SJSA1 (cell line): ENCODE data around the gene TMLHE. TPM values are rescaled to one million over a fixed set of nuclear protein-coding genes. Genes with fewer than 3 reads are reported as not detected.
"Not testable (repeated sequence)": the region's sequence is repeated elsewhere in the genome, so short reads cannot be mapped to it uniquely, and the experiment has no call there.

Experiments
- DNase-seq, 2 experiments: peaks; one replicate each; pipeline ENCODE4 v3.0.0-alpha.2; 2015 to 2020; ENCODE audit warnings: low spot score in 2 of 2, low read depth in 1 of 2
- H3K27ac ChIP-seq: fragments of 250-450 bp; sonication (Bioruptor Pico); 2 replicates; pipeline ENCODE4 v1.5.1; 2020; ENCODE audit warnings: mild to moderate bottlenecking, moderate library complexity
- H3K27me3 ChIP-seq: fragments of 250-450 bp; sonication (Bioruptor Pico); replicated peaks from 2 replicates; pipeline ENCODE4 v1.5.1; 2020; ENCODE audit warnings: mild to moderate bottlenecking, moderate library complexity
- H3K36me3 ChIP-seq: fragments of 250-450 bp; sonication (Bioruptor Pico); 2 replicates; pipeline ENCODE4 v1.5.1; 2020; ENCODE audit warnings: mild to moderate bottlenecking
- H3K4me1 ChIP-seq: fragments of 250-450 bp; sonication (Bioruptor Pico); replicated peaks from 2 replicates; pipeline ENCODE4 v1.6.1; 2021; ENCODE audit warnings: mild to moderate bottlenecking
- H3K4me3 ChIP-seq: fragments of 250-450 bp; sonication (Bioruptor Pico); 2 replicates; pipeline ENCODE4 v1.5.1; 2020; ENCODE audit warnings: mild to moderate bottlenecking
- H3K9me3 ChIP-seq: fragments of 250-450 bp; sonication (Bioruptor Pico); replicated peaks from 2 replicates; pipeline ENCODE4 v1.5.1; 2020; ENCODE audit warnings: mild to moderate bottlenecking
- total RNA-seq: library from RNA; depleted of rRNA; stranded (reverse); fragments of >200 nt; shearing (Covaris generic); gene quantifications from 2 replicates; pipeline ENCODE4 v1.2.3, GENCODE V29; 2014; rRNA removed

The TMLHE gene, protein sequence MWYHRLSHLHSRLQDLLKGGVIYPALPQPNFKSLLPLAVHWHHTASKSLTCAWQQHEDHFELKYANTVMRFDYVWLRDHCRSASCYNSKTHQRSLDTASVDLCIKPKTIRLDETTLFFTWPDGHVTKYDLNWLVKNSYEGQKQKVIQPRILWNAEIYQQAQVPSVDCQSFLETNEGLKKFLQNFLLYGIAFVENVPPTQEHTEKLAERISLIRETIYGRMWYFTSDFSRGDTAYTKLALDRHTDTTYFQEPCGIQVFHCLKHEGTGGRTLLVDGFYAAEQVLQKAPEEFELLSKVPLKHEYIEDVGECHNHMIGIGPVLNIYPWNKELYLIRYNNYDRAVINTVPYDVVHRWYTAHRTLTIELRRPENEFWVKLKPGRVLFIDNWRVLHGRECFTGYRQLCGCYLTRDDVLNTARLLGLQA
- 5.1 and 9.8 TPM in 2 replicates for total RNA-seq

GRCh38 chrX:155612312-155613224 is at the start of gene TMLHE, which contains the start of gene SPRY3:
Gene TMLHE, minus strand, starts transcription at chrX:155612952. Its CDS starts 67,676 bp downstream, at chrX:155545276.
Gene SPRY3, plus strand, starts transcription at chrX:155612586.
- Histone ChIP-seq H3K9me3 (no peaks in the 10 kb centered on the region), H3K27me3 (no peaks in the 10 kb centered on the region), H3K36me3 (no peaks in the 10 kb centered on the region), H3K4me1 (no peaks in the 10 kb centered on the region), H3K27ac (peak within 1 kb of the TSS; percentile 77), H3K4me3 (peak within 1 kb of the TSS; percentile 70)
- DNase-seq, result peak; percentile 53 to 58

DNA sequence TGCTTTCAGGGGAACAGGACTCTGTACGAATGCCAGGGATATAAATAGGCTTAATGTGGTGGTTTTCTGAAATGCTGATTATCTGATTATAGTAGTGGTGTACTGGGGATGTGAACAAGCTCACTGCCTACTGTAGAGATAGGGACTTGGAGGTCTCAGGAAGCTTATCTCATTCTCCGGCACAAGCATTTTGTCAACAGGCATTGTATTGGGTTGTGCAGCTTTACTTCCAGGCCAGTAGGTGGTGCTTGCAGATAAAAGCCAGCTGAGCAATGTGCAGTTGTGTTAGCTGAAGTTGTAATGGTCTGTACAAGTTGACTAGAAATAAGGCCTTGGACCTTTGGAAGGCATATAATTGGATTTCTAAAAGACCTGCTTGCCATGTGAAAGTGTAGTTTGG is 49.5 kb upstream of the TMLHE start:
- Histone ChIP-seq H3K4me3 (no peak overlapping the region), H3K27me3 (no peaks in the 10 kb centered on the region), H3K27ac (no peak overlapping the region), H3K36me3 (no peaks in the 10 kb centered on the region), H3K4me1 (no peaks in the 10 kb centered on the region), H3K9me3 (no peaks in the 10 kb centered on the region)
- DNase-seq, result no peak

DNA sequence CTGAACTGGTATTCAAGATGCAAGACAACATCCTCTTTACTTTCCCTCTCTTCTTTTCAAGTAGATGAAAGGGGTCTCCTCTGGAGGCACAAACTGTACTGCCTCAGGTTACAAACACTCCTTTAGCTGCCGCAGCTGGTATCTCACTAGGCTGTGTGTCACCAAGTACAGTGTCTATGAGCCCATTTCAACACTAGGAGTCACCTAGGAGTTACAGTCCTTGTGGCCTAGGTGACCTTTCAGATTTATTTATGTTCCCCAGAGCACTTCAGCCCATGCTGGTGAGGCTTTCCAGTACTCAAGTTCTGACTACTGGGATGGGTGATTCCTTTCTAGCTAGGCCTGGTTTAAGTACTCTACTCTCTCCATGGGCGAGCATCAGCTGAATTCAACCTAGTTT is 32.4 kb upstream of the TMLHE start:
- DNase-seq, result no peak
- H3K9me3 ChIP-seq, result no peaks in the 10 kb centered on the region
- H3K4me1 ChIP-seq, result no peaks in the 10 kb centered on the region
- no peaks in the 10 kb centered on the region for H3K36me3 ChIP-seq
- H3K27me3 ChIP-seq, result no peaks in the 10 kb centered on the region
- H3K4me3 ChIP-seq, result no peak overlapping the region
- H3K27ac ChIP-seq, result no peak overlapping the region

DNA sequence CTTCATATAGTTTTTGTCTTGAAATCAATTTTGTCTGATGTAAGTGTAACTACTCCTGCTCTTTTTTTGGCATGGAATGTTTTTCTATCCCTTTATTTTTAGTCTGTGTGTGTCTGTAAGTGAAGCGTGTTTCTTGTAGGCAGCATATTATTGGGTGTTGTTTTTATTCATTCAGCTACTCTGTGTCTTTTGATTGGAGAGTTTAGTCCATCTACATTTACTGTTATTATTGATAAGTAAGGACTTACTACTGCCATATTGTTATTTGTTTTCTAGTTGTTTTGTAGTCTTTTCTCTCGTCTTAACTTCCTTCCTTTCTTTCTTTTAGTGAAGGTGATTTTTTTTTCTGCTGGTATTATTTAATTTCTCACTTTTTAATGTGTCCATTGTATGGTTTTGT is 30.5 kb upstream of the TMLHE start:
- no peak overlapping the region for H3K27ac ChIP-seq
- H3K36me3 ChIP-seq, result no peaks in the 10 kb centered on the region
- H3K4me3 ChIP-seq, result no peak overlapping the region
- no peak for DNase-seq
- H3K9me3 ChIP-seq, result no peaks in the 10 kb centered on the region
- H3K27me3 ChIP-seq, result no peaks in the 10 kb centered on the region
- no peaks in the 10 kb centered on the region for H3K4me1 ChIP-seq

DNA sequence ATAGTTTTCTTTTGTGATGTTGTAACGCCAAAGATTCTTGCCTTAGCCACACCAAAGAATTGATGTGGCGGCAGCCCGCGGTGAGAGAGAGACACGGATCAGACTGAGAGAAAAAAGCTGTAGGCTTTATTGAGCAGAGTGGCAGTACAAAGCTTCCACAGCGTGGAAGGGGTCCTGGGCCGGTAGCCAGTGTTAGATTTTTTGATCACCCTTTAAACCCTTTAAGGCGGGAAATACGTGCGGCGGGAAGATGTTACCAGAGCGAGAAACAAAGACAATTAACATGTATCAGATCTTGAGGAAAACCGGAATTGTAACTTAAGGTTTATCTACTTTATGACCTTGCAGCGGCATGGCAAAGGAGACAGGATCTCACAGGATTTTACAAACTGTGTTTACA is 28.6 kb upstream of the TMLHE start:
- H3K4me3 ChIP-seq, H3K9me3 ChIP-seq, DNase-seq, H3K4me1 ChIP-seq, H3K27me3 ChIP-seq, H3K27ac ChIP-seq, H3K36me3 ChIP-seq: not testable (repeated sequence)

GRCh38 chrX:155637714-155638113 is 25.0 kb upstream of the TMLHE start:
- H3K4me3 ChIP-seq, result no peak overlapping the region
- no peaks in the 10 kb centered on the region for H3K9me3 ChIP-seq
- no peaks in the 10 kb centered on the region for H3K36me3 ChIP-seq
- no peak overlapping the region for H3K27ac ChIP-seq
- no peaks in the 10 kb centered on the region for H3K4me1 ChIP-seq
- no peak for DNase-seq
- H3K27me3 ChIP-seq, result no peaks in the 10 kb centered on the region

DNA sequence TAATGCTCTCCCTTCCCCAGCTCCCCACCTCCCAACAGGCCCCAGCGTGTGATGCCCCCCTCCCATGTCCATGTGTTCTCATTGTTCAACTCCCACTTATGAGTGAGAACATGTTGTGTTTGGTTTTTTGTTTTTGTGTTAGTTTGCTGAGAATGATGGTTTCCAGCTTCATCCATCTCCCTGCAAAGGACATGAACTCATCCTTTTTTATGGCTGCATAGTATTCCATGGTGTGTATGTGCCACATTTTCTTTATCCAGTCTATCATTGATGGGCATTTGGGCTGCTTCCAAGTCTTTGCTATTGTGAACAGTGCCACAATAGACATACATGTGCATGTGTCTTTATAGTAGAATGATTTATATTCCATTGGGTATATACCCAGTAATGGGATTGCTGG is 22.3 kb upstream of the TMLHE start:
- H3K27ac ChIP-seq, DNase-seq, H3K9me3 ChIP-seq, H3K4me1 ChIP-seq, H3K36me3 ChIP-seq, H3K27me3 ChIP-seq, H3K4me3 ChIP-seq: not testable (repeated sequence)

GRCh38 chrX:155632431-155633100 is 19.8 kb upstream of the TMLHE start:
- no peak overlapping the region for H3K4me3 ChIP-seq
- no peaks in the 10 kb centered on the region for H3K4me1 ChIP-seq
- no peaks in the 10 kb centered on the region for H3K36me3 ChIP-seq
- no peaks in the 10 kb centered on the region for H3K9me3 ChIP-seq
- peak in 1 of 2 experiments; percentile 1 for DNase-seq
- no peaks in the 10 kb centered on the region for H3K27me3 ChIP-seq
- no peak overlapping the region for H3K27ac ChIP-seq

DNA sequence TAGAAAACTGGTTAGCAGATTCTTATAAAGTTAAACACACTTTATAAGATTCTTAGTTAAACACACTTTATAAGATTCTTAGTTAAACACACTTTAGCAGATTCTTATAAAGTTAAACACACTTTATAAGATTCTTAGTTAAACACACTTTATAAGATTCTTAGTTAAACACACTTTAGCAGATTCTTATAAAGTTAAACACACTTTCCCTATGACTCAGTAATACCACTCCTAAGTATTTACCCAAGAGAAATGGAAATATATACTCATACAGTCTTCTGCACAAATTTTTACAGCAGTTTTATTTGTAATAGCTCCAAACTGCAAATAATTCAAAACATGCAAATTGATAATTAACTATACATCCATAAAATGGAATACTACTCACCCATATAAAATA is 7.4 kb upstream of the TMLHE start:
- DNase-seq, result not testable (repeated sequence)

DNA sequence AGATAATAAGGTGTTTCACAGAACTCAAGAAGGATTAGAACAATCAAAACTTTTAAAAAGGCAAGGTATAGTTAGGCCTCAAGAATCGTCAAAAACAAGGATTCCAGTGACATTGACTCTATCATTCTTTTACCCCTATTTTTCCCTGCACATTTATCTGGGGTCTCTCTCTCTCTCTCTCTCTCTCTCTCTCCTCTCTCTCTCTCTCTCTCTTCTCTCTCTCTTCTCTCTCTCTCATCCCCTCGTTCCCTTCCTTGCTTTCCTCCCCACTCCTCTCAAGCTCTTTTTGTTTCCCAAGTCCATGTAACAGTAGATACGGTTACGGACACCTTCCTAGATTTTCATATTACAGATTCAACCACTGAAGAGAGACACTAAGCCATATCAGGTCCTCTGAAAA is 3.2 kb upstream of the TMLHE start:
- Histone ChIP-seq H3K4me1 (no peaks in the 10 kb centered on the region), H3K36me3 (no peaks in the 10 kb centered on the region), H3K4me3 (no peak overlapping the region), H3K27me3 (no peaks in the 10 kb centered on the region), H3K9me3 (no peaks in the 10 kb centered on the region), H3K27ac (no peak overlapping the region)
- DNase-seq, result no peak

More for the DNA sequence above, 7.4 kb upstream of the TMLHE start:
- H3K27me3 ChIP-seq, H3K9me3 ChIP-seq, H3K36me3 ChIP-seq, H3K27ac ChIP-seq, H3K4me3 ChIP-seq, H3K4me1 ChIP-seq: not testable (repeated sequence)

GRCh38 chrX:155613927-155614559 is 1.3 kb upstream of the TMLHE start:
- no peak for DNase-seq
- Histone ChIP-seq H3K4me3 (no peak overlapping the region), H3K9me3 (no peaks in the 10 kb centered on the region), H3K4me1 (no peaks in the 10 kb centered on the region), H3K36me3 (no peaks in the 10 kb centered on the region), H3K27me3 (no peaks in the 10 kb centered on the region), H3K27ac (no peak overlapping the region)

- Histone ChIP-seq H3K9me3 (no peaks in the 10 kb centered on the region), H3K27me3 (no peaks in the 10 kb centered on the region), H3K27ac (no peak overlapping the region), H3K4me1 (no peaks in the 10 kb centered on the region), H3K4me3 (no peak overlapping the region), H3K36me3 (no peaks in the 10 kb centered on the region)
- no peak for DNase-seq
These were observed 1.4 kb downstream of the TMLHE start for GRCh38 chrX:155611302-155611701.

DNA sequence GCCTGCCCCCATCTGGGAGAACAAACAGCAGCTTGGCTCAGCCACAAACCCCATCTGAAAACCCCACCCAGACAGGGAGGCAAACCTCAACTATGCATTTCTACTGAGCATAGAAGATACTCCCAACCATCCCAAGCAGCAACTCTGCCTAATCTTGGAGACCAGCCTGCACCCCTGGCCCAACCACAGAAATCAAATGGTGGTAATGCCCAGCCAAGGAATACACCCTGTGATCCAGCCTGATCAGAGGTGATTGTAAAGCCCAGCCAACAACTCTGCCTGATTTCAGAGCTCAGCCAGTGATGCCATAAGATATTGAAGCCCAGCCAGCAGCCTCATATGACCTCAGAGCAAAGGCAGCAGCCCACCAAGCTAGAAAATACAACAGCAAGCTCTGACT is 19.8 kb downstream of the TMLHE start:
- no peak for DNase-seq
- Histone ChIP-seq H3K4me1 (no peaks in the 10 kb centered on the region), H3K36me3 (no peaks in the 10 kb centered on the region), H3K9me3 (no peaks in the 10 kb centered on the region), H3K27ac (no peak overlapping the region), H3K27me3 (no peaks in the 10 kb centered on the region), H3K4me3 (no peak overlapping the region)
